ENCODE measurements around the gene HMOX2. TPM values are rescaled to one million over a fixed set of nuclear protein-coding genes. Genes with fewer than 3 reads are reported as not detected.

Gene HMOX2
- polyA plus RNA-seq, 1 donor (not counting 4 experiments of a cell fraction or from before 2014, with no cell fraction given) = 167 TPM

DNA sequence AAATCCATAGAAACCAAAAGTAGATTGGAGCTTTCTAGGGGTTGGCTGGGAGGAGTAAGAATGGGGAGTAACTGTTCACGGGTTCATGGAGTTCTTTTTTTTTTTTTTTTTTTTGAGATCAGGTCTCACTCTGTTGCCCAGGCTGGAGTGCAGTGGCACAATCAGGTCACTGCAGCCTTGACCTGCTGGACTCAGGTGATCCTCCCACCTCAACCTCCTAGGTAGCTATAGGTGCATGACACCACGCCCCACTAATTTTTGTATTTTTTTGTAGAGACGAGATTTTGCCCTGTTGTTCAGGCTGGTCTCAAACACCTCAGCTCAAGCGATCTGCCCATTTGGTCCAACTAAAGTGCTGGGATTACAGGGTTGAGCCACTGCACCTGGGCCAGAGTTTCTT, 3.3 kb upstream of the HMOX2 start:
- peaks cover 26% of the 10 kb centered on the region for H3K4me1 ChIP-seq (ENCODE audit: control insufficient read depth, extremely low read depth, insufficient read depth, low read length)
- no peak overlapping the region for H3K9ac ChIP-seq (ENCODE audit: control insufficient read depth, extremely low read depth, insufficient read depth, low read length)
- H3K27ac ChIP-seq (ENCODE audit: control insufficient read depth, insufficient read depth, low read length) = no peak overlapping the region
- no peaks in the 10 kb centered on the region for H3K9me1 ChIP-seq (ENCODE audit: control insufficient read depth, extremely low read depth, insufficient read depth, low read length)
- H3K4me3 ChIP-seq (ENCODE audit: control insufficient read depth in 2 of 3, extremely low read depth in 1 of 3, insufficient read depth in 2 of 3, low read depth in 1 of 3, low read length in 3 of 3) = no peak overlapping the region
- no peaks in the 10 kb centered on the region for H3K27me3 ChIP-seq (ENCODE audit: control insufficient read depth, extremely low read depth, insufficient read depth, low read length)
- no peak for FAIRE-seq
- peaks cover 0 to 5% of the 10 kb centered on the region in 2 experiments for H3K36me3 ChIP-seq (ENCODE audit: control insufficient read depth in 2 of 2, extremely low read depth in 1 of 2, insufficient read depth in 2 of 2, low read length in 2 of 2)
- H3K9me3 ChIP-seq (ENCODE audit: control insufficient read depth, low read depth, low read length) = no peaks in the 10 kb centered on the region
- no peak for DNase-seq (ENCODE audit: low read depth, low spot score)
- dilution Hi-C loops (cut with MboI; ENCODE audit: extremely low pct_ligation_motif_present, low sequenced_read_pairs) = no loop called here
- H4K20me1 ChIP-seq (ENCODE audit: control insufficient read depth, extremely low read depth, insufficient read depth, low read length) = no peaks in the 10 kb centered on the region
- no peak overlapping the region for H2AFZ ChIP-seq (ENCODE audit: control insufficient read depth, low read length)
- peaks cover 34% of the 10 kb centered on the region for H3K79me2 ChIP-seq (ENCODE audit: control insufficient read depth, insufficient read depth, low read length)
- TF ChIP-seq EZH2 (IDR thresholded peaks at IDR 0.05; ENCODE audit: low read length) = no peak
- TF ChIP-seq, protein P1, sequence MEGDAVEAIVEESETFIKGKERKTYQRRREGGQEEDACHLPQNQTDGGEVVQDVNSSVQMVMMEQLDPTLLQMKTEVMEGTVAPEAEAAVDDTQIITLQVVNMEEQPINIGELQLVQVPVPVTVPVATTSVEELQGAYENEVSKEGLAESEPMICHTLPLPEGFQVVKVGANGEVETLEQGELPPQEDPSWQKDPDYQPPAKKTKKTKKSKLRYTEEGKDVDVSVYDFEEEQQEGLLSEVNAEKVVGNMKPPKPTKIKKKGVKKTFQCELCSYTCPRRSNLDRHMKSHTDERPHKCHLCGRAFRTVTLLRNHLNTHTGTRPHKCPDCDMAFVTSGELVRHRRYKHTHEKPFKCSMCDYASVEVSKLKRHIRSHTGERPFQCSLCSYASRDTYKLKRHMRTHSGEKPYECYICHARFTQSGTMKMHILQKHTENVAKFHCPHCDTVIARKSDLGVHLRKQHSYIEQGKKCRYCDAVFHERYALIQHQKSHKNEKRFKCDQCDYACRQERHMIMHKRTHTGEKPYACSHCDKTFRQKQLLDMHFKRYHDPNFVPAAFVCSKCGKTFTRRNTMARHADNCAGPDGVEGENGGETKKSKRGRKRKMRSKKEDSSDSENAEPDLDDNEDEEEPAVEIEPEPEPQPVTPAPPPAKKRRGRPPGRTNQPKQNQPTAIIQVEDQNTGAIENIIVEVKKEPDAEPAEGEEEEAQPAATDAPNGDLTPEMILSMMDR (optimal IDR thresholded peaks at IDR 0.05 in 1 of 3, IDR thresholded peaks at IDR 0.05 in 1 of 3, conservative IDR thresholded peaks at IDR 0.05 in 1 of 3; ENCODE audit: extremely low read depth in 1 of 3, insufficient read depth in 2 of 3, low read length in 3 of 3) = no peak
- H3K4me2 ChIP-seq (ENCODE audit: control insufficient read depth, extremely low read depth, insufficient read depth, low read depth, low read length) = peak overlapping the region; percentile 87

- no peak for TF ChIP-seq EZH2 (IDR thresholded peaks at IDR 0.05; ENCODE audit: low read length)
- TF ChIP-seq, protein P1 (optimal IDR thresholded peaks at IDR 0.05 in 1 of 3, IDR thresholded peaks at IDR 0.05 in 1 of 3, conservative IDR thresholded peaks at IDR 0.05 in 1 of 3; ENCODE audit: extremely low read depth in 1 of 3, insufficient read depth in 2 of 3, low read length in 3 of 3) = no peak
- peak within 1 kb of the TSS; percentile 83 for H3K9ac ChIP-seq (ENCODE audit: control insufficient read depth, extremely low read depth, insufficient read depth, low read length)
- H3K79me2 ChIP-seq (ENCODE audit: control insufficient read depth, insufficient read depth, low read length) = peaks cover 48% of the 10 kb centered on the region
- FAIRE-seq (no peak), DNase-seq (ENCODE audit: low read depth, low spot score) (no peak)
- peak within 1 kb of the TSS; percentile 80 for H2AFZ ChIP-seq (ENCODE audit: control insufficient read depth, low read length)
- H3K9me3 ChIP-seq (ENCODE audit: control insufficient read depth, low read depth, low read length) = no peaks in the 10 kb centered on the region
- H3K9me1 ChIP-seq (ENCODE audit: control insufficient read depth, extremely low read depth, insufficient read depth, low read length) = no peaks in the 10 kb centered on the region
- H4K20me1 ChIP-seq (ENCODE audit: control insufficient read depth, extremely low read depth, insufficient read depth, low read length) = no peaks in the 10 kb centered on the region
- peak within 1 kb of the TSS; percentile 87 for H3K4me2 ChIP-seq (ENCODE audit: control insufficient read depth, extremely low read depth, insufficient read depth, low read depth, low read length)
- H3K4me1 ChIP-seq (ENCODE audit: control insufficient read depth, extremely low read depth, insufficient read depth, low read length) = peaks cover 37% of the 10 kb centered on the region
- H3K27ac ChIP-seq (ENCODE audit: control insufficient read depth, insufficient read depth, low read length) = peak within 1 kb of the TSS; percentile 66
- no peaks in the 10 kb centered on the region for H3K27me3 ChIP-seq (ENCODE audit: control insufficient read depth, extremely low read depth, insufficient read depth, low read length)
- peaks cover 1 to 2% of the 10 kb centered on the region in 2 experiments for H3K36me3 ChIP-seq (ENCODE audit: control insufficient read depth in 2 of 2, extremely low read depth in 1 of 2, insufficient read depth in 2 of 2, low read length in 2 of 2)
- peak within 1 kb of the TSS; percentile 62 to 83 (median 77) for H3K4me3 ChIP-seq (ENCODE audit: control insufficient read depth in 2 of 3, extremely low read depth in 1 of 3, insufficient read depth in 2 of 3, low read depth in 1 of 3, low read length in 3 of 3)
- dilution Hi-C loops (cut with MboI; ENCODE audit: extremely low pct_ligation_motif_present, low sequenced_read_pairs) = no loop called here
These were observed 1.8 kb upstream of the HMOX2 start, which contains the start of gene NMRAL1 for GRCh38 chr16:4474192-4474961. Gene NMRAL1, minus strand, starts transcription at chr16:4474625. Its CDS starts 493 bp downstream, at chr16:4474132.
